Lower leg skin (tissue), 4 donors: ENCODE measurements around the gene ST6GALNAC5. TPM values are rescaled to one million over a fixed set of nuclear protein-coding genes. Genes with fewer than 3 reads are reported as not detected.

Experiments used
- DNase-seq, 2 donors: peaks; one replicate each; pipeline ENCODE4 v3.0.0-alpha.2; 2019; ENCODE audit warnings: low spot score in 2 of 2
- H3K4me3 ChIP-seq: fragments of 200-600 bp; sonication (generic); 2 replicates; pipeline ENCODE4 v1.5.1; 2017; ENCODE audit warnings: mild to moderate bottlenecking, low read depth; ENCODE audit not compliant: poor library complexity, severe bottlenecking
- POLR2A ChIP-seq, 2 donors: fragments of 450-650 bp; IDR thresholded peaks; one replicate each; pipeline ENCODE4 v1.6.1; 2016 to 2017; ENCODE audit warnings: antibody characterized with exemption in 2 of 2, mild to moderate bottlenecking in 1 of 2, moderate library complexity in 1 of 2
- WGBS, 2 donors: methylation state at CpG; one replicate each; pipeline ENCODE4 v1.1.5; 2018; 5-methylcytosine and 5-hydroxymethylcytosine counted together
- intact Hi-C: fragments of 100-400 bp; cut with DNase I; formaldehyde crosslinking; loops from one replicate; pipeline ENCODE4 v1.15.0; 2023; ENCODE audit warnings: low total_unique reads
- total RNA-seq, 4 donors: library from RNA; depleted of rRNA; stranded (reverse); fragments of >200 nt; gene quantifications; one replicate each; pipeline ENCODE4 v1.1.0, GENCODE V29; 2016
- TF ChIP-seq, protein P1 (sequence below), 3 donors: fragments of 450-650 bp; IDR thresholded peaks; one replicate each; pipeline ENCODE4 v1.5.1; 2016; ENCODE audit warnings: antibody characterized with exemption in 3 of 3, mild to moderate bottlenecking in 3 of 3, moderate library complexity in 2 of 3

ST6GALNAC5 gene
- total RNA-seq, 4 donors from 2014 or later, result 1.2 to 4.7 (median 3.5) TPM

DNA sequence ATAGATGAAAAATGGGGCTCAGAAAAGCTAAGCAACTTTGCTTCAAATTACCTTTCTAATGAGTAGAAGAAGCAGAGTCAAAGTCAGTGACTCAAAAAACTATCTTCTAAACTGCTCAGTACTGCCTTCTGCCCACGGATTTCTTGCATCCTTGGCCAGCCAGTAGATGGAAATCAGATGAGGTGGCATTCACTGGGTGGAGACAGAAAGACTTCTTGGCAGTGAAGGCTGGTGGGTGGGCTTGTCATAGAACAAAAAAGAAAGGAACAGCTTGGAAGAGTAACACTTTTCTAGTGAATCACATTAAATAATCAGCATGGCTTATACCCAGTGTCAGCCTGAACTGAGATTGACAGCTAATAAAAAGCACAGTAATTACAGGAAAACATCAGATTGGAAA, 170.7 kb downstream of the ST6GALNAC5 start:
- no peak for DNase-seq
- intact Hi-C loops, result no loop called here
- WGBS, 2 donors, result 36 to 55% methylated on average over 1 of the region's 1 CpG
- no peak overlapping the region for H3K4me3 ChIP-seq
- TF ChIP-seq, protein P1, sequence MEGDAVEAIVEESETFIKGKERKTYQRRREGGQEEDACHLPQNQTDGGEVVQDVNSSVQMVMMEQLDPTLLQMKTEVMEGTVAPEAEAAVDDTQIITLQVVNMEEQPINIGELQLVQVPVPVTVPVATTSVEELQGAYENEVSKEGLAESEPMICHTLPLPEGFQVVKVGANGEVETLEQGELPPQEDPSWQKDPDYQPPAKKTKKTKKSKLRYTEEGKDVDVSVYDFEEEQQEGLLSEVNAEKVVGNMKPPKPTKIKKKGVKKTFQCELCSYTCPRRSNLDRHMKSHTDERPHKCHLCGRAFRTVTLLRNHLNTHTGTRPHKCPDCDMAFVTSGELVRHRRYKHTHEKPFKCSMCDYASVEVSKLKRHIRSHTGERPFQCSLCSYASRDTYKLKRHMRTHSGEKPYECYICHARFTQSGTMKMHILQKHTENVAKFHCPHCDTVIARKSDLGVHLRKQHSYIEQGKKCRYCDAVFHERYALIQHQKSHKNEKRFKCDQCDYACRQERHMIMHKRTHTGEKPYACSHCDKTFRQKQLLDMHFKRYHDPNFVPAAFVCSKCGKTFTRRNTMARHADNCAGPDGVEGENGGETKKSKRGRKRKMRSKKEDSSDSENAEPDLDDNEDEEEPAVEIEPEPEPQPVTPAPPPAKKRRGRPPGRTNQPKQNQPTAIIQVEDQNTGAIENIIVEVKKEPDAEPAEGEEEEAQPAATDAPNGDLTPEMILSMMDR (IDR thresholded peaks at IDR 0.05), result no peak
- TF ChIP-seq POLR2A (IDR thresholded peaks at IDR 0.05), result no peak

DNA sequence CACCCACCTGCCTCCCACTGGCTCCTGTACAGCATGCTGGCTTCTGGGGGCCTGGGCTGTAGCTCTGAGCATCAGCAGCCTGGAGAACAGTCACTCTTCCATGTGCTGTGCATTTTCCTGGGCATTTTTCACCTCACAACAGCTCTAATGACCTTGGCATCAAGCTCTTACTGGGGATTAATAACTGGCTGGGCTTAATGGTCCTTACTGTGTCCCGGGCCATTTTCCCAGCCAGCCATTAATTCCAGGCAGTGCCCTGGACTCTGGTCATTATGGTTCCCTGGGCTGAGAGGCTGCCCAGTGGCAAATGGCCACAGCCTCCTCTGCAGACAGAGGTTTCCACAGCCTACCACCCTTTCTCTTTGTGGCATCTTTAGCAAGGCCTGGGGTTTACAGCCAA, 171.8 kb downstream of the ST6GALNAC5 start:
- DNase-seq, result no peak
- TF ChIP-seq POLR2A (IDR thresholded peaks at IDR 0.05), result no peak
- TF ChIP-seq, protein P1 (IDR thresholded peaks at IDR 0.05), result no peak
- H3K4me3 ChIP-seq, result no peak overlapping the region
- WGBS, 2 donors, result 100% methylated on average over 1 of the region's 1 CpG
- intact Hi-C loops, result no loop called here

DNA sequence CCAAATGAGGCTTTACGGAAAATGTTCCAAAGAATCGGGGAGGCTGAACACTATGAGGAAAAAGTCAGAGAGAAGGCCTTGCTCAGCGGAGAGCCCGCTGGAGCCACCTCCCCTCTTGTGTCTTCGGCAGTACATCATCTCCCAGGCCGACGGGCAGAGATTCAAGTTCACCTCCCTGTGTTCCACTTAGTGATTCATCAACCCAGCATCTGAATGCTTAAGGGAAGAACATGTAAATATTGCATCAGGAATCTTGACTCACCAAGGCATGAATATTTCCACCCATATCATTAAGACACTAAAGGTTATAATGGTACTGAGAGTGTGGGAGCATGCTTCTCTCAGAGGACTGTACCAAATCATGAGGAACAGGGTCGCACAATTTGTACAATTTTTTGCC, 172.5 kb downstream of the ST6GALNAC5 start:
- 72 to 82% methylated on average over 8 of the region's 8 CpGs for WGBS, 2 donors
- DNase-seq, result no peak
- intact Hi-C loops, result no loop called here
- TF ChIP-seq, protein P1 (IDR thresholded peaks at IDR 0.05), result no peak
- TF ChIP-seq POLR2A (IDR thresholded peaks at IDR 0.05), result no peak
- H3K4me3 ChIP-seq, result no peak overlapping the region

DNA sequence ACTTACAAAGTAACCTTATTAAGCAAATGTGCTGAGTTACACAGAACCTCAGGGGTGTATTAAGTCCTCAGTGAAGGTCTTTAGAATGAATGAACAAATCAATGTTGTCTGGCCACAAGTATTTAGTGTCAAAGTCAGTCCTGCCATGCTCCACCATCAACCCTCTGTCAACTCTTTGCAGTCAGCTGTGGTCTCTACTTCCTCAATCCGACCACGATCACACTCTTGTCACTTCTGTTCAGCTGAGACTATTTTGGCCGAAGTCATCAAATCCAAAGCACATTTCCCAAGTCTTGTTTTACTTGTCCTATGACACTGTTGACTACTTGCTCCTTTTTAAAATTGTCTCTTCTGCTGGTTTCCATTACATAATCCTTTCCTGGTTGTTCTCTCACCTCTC, 173.5 kb downstream of the ST6GALNAC5 start:
- intact Hi-C loops, result no loop called here
- no peak overlapping the region for H3K4me3 ChIP-seq
- no peak for DNase-seq
- no peak for TF ChIP-seq POLR2A (IDR thresholded peaks at IDR 0.05)
- TF ChIP-seq, protein P1 (IDR thresholded peaks at IDR 0.05), result no peak
- 76 to 90% methylated on average over 3 of the region's 3 CpGs for WGBS, 2 donors

DNA sequence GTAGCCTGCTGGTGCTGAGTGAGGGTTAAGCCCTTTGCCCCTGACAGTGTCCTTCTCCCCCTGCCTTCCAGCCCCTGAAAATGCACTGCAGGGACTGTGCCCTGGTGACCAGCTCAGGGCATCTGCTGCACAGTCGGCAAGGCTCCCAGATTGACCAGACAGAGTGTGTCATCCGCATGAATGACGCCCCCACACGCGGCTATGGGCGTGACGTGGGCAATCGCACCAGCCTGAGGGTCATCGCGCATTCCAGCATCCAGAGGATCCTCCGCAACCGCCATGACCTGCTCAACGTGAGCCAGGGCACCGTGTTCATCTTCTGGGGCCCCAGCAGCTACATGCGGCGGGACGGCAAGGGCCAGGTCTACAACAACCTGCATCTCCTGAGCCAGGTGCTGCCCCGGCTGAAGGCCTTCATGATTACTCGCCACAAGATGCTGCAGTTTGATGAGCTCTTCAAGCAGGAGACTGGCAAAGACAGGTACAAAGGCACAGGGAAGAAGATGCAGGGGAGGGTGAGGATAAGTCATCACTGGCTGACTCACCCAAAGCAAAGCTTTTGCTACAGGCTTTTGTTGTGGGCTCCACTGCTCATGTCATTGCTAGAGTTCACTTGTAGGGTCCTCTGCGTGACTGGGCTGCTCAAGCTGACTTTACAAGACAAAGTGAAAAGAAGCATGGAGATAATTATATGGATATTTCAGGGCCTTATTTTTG, 177.0 kb downstream of the ST6GALNAC5 start:
- intact Hi-C loops, result no loop called here
- DNase-seq, result no peak
- WGBS, 2 donors, result 91 to 97% methylated on average over 7 to 20 of the region's 20 CpGs
- no peak for TF ChIP-seq POLR2A (IDR thresholded peaks at IDR 0.05)
- TF ChIP-seq, protein P1 (IDR thresholded peaks at IDR 0.05), result no peak
- no peak overlapping the region for H3K4me3 ChIP-seq

DNA sequence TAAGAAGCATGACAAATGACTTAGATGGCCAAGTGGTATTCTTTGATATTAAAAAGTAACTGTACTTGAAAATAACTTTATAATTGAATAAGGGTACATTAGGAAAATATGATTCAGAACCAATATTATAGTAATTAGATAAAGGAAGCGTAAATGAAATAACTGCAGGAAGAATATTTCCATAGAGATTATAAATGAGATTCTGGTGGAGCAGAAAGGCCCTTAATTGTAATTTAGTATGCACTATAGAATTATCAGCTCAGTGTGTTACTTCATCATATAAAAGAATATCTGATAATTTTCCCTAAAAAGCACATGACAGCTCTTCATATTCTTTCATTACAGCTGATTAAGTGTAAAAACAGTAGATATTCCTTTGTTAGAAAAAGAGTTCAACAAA, 180.3 kb downstream of the ST6GALNAC5 start:
- TF ChIP-seq, protein P1 (IDR thresholded peaks at IDR 0.05), result no peak
- TF ChIP-seq POLR2A (IDR thresholded peaks at IDR 0.05), result no peak
- intact Hi-C loops, result no loop called here
- WGBS, 2 donors, result 90 to 92% methylated on average over 1 of the region's 1 CpG
- H3K4me3 ChIP-seq, result no peak overlapping the region
- DNase-seq, result no peak
